HFFc6 (cell line): Measurements from ENCODE around the gene MARCKSL1. TPM values are rescaled to one million over a fixed set of nuclear protein-coding genes. Genes with fewer than 3 reads are reported as not detected.

Experiments used
- DNase-seq: peaks from one replicate; pipeline ENCODE4 v3.0.0-alpha.2; 2018
- H3K27ac Mint-ChIP-seq: 2 replicates; pipeline ENCODE4 v1.8.0; 2020; ENCODE audit warnings: mild to moderate bottlenecking, mixed read lengths
- H3K27me3 Mint-ChIP-seq: 2 replicates; pipeline ENCODE4 v1.8.0; 2021; ENCODE audit warnings: mild to moderate bottlenecking, moderate library complexity, mixed read lengths; ENCODE audit not compliant: insufficient read depth
- H3K36me3 Mint-ChIP-seq: 2 replicates; pipeline ENCODE4 v1.8.0; 2021; ENCODE audit warnings: low read depth, mixed read lengths
- H3K4me1 Mint-ChIP-seq: 2 replicates; pipeline ENCODE4 v1.8.0; 2020; ENCODE audit warnings: low read depth, mixed read lengths
- H3K4me3 Mint-ChIP-seq: 2 replicates; pipeline ENCODE4 v1.8.0; 2020; ENCODE audit warnings: mild to moderate bottlenecking, moderate library complexity, mixed read lengths
- H3K9me3 Mint-ChIP-seq: 2 replicates; pipeline ENCODE4 v1.8.0; 2020; ENCODE audit warnings: mild to moderate bottlenecking, mixed read lengths
- total RNA-seq, 6 experiments: library from RNA; stranded (reverse); fragmentation: NEBNext Ultra II Directional; extraction: Animal tissue kit (Norgen Biotek cat#: 25700); gene quantifications; 2 replicates in 1 of 6; 3 replicates in 5 of 6; pipeline ENCODE4 v1.2.3, GENCODE V29; 2021
- TF ChIP-seq, protein P1 (sequence below): fragments of 200-600 bp; sonication (generic); IDR thresholded peaks from 2 replicates; pipeline ENCODE4 v1.5.0; 2021; ENCODE audit warnings: antibody characterized with exemption, mild to moderate bottlenecking

Gene MARCKSL1
- total RNA-seq, 6 experiments from 2014 or later: 7.8 to 12.8 (median 11.4) TPM

DNA sequence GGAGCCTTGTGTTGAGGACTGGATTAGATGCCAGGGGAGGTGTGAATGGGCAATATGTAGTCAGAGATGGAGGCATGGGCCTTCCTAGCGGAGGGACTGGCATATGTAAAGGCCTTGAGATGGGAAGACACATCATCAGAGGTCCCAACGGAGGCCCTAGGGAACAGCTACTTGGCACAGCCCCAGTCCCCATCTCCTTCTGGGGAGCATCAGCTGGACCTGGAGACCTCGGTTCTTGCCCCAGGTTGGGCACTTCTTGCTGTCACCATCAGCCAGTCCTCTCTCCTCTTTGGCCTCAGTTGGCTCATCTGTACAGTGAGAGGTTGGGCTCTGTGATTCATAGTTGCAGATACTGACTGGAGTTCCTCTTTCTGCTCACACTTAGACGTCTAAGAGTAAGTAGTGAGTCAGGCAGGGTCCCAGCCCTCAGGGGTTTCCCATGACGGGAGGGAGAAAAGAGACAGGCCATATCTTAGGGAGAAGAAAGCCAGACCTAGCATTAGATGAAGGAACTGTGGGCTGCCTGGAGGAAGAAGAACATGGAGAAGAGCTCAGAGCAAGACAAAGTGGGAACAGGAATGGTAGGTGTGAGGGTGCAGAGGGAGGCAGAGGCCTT is 3.4 kb upstream of the MARCKSL1 start:
- TF ChIP-seq, protein P1, sequence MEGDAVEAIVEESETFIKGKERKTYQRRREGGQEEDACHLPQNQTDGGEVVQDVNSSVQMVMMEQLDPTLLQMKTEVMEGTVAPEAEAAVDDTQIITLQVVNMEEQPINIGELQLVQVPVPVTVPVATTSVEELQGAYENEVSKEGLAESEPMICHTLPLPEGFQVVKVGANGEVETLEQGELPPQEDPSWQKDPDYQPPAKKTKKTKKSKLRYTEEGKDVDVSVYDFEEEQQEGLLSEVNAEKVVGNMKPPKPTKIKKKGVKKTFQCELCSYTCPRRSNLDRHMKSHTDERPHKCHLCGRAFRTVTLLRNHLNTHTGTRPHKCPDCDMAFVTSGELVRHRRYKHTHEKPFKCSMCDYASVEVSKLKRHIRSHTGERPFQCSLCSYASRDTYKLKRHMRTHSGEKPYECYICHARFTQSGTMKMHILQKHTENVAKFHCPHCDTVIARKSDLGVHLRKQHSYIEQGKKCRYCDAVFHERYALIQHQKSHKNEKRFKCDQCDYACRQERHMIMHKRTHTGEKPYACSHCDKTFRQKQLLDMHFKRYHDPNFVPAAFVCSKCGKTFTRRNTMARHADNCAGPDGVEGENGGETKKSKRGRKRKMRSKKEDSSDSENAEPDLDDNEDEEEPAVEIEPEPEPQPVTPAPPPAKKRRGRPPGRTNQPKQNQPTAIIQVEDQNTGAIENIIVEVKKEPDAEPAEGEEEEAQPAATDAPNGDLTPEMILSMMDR: no peak
- Mint-ChIP-seq H3K9me3 (no peaks in the 10 kb centered on the region), H3K36me3 (no peaks in the 10 kb centered on the region), H3K27me3 (peaks cover 4% of the 10 kb centered on the region), H3K27ac (no peak overlapping the region), H3K4me1 (peaks cover 32% of the 10 kb centered on the region), H3K4me3 (no peak overlapping the region)
- DNase-seq: peak; percentile 54

DNA sequence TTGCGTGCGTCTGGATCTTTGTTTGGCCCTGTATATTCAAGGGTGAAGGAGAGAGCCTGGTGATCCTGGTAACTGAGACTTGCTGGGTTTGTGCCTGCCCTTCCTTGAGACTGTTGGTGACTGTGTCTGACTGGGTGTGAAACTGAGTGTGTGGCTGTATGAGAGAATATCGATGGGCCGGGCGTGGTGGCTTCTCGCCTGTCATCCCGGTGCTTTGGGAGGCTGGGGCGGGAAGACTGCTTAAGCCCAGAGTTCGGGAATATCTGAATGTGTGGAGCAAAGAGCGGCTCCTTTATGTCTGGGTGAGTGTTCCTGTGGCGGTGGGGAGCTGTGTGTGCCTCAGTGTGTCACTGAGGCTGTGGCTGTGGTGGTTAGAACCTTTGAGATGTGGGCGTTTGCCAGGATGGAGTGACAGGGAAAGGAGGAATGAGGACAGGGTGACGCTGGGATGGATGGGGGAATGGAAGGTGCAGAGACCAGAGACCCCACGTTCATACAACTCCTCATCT is 2.7 kb upstream of the MARCKSL1 start:
- TF ChIP-seq, protein P1: no peak
- DNase-seq: no peak
- Mint-ChIP-seq H3K27ac (no peak overlapping the region), H3K4me3 (no peak overlapping the region), H3K4me1 (peaks cover 32% of the 10 kb centered on the region), H3K9me3 (no peaks in the 10 kb centered on the region), H3K36me3 (0 out of 2 replicates have a peak, but pooled peaks cover under 1% of the 10 kb centered on the region), H3K27me3 (peaks cover 4% of the 10 kb centered on the region)

DNA sequence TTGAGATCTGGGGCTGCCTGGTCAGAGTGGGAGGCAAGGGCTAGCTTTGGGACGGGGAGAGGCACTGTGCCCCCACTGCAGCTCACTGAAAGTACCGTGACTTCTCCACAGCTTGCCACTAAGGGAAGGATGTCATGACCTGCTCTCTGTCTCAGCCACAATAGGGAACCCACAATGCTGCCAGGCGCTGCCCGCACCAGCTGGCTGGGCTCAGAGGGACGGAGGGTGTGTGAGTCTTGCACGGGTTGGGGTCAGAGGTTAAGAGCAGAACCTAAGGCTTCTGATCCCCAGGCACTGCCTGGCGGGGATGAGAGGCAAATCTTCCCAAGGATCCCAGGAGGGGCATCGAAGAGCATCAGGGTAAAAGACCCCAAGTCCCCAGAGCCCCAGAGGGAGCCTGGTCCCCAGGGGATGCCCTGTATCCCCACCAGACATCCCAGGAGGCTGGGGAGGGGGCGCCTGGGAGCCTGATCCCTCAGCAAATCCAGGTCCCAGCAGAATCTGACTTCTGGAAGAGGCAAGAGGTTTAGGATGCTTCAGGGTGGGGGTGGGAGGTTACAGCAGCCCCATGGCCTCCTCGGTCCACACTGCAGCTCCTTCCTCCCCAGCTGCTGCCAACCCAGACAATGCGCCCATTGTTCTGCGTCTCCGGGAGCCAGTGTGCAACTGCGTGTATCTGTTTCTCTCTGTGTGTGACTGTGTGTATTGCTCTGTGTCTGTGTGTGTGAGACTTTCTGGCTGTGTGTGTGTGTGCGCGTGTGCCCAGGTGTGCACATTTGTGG is 2.0 kb upstream of the MARCKSL1 start:
- Mint-ChIP-seq H3K9me3 (no peaks in the 10 kb centered on the region), H3K4me3 (no peak overlapping the region), H3K36me3 (0 out of 2 replicates have a peak, but pooled peaks cover 4% of the 10 kb centered on the region), H3K4me1 (peaks cover 32% of the 10 kb centered on the region), H3K27ac (no peak overlapping the region), H3K27me3 (peaks cover 4% of the 10 kb centered on the region)
- TF ChIP-seq, protein P1: no peak
- no peak for DNase-seq

DNA sequence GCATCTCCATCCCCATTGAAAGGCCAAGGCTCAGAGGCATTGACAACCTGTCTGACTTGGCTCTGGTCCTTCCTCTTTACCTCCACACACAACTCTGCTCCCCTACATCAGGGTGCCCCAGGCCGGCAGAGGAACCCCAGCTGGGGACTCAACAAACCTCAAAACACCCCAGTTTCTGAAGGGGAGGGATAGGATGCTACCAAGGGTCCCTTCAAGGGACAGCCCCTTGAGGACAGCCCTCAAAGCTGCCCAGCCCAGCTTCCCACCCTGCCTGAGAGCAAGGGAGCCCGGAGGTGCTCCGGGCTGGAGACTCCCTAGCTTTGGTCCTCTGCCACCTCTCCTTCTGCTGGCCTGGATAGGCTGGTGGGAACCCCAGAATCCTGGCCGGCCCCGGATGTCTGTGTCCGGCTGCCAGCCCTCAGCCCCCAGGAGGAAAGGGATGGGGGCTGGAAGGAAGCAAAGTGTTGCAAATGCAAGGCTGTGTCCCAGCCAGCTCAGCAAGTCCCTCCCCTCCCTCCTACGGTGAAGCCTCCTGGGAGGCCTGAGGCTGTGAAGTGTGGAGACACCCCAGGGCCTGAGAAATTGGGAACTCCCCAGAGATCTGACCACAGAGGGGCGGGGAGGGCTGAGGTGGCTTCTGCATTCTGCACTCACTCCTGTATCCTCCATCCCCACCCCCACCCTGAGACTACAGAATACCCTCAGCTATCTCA is 1.1 kb upstream of the MARCKSL1 start:
- no peak overlapping the region for H3K27ac Mint-ChIP-seq
- peaks cover 5% of the 10 kb centered on the region; the same call in 1 of the 2 replicates for H3K36me3 Mint-ChIP-seq
- H3K4me1 Mint-ChIP-seq: peaks cover 32% of the 10 kb centered on the region
- H3K27me3 Mint-ChIP-seq: peaks cover 4% of the 10 kb centered on the region
- H3K4me3 Mint-ChIP-seq: peak overlapping the region; percentile 56
- no peaks in the 10 kb centered on the region for H3K9me3 Mint-ChIP-seq
- TF ChIP-seq, protein P1: no peak
- DNase-seq: no peak

DNA sequence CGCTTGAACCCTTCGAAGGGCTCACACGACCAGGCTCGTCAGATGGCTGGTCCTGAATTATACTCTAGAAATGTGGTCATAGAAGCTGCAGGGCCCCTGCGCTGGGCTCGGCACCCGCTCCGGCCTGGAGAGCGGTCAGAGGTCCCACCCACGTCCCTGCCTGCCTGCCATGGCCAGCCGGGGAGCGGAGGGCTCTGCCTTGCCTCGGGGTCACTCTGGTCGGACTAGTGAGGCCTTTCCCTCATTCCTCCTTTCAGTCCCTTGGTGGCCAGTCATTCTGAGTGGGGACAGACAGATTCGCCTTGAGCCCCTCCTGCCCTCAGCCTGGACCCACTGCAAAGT is 529 bp upstream of the MARCKSL1 start:
- Mint-ChIP-seq H3K27ac (no peak overlapping the region), H3K4me1 (peaks cover 32% of the 10 kb centered on the region), H3K4me3 (peak overlapping the region; percentile 56), H3K9me3 (no peaks in the 10 kb centered on the region), H3K27me3 (peaks cover 4% of the 10 kb centered on the region), H3K36me3 (peaks cover 9% of the 10 kb centered on the region; the same call in 1 of the 2 replicates)
- DNase-seq: no peak
- TF ChIP-seq, protein P1: no peak
